IPS-15b (cell line): ENCODE results near the gene STUB1.
A peak's percentile ranks its signal among the peaks of the same experiment; 100 is the strongest.

ENCODE experiments used
- H3K27me3 ChIP-seq: one replicate; pipeline ENCODE4 v1.6.1; 2013; ENCODE audit warnings: low read length; ENCODE audit not compliant: control insufficient read depth, insufficient read depth
- H3K36me3 ChIP-seq: one replicate; pipeline ENCODE4 v1.6.1; 2013; ENCODE audit warnings: low read length; ENCODE audit not compliant: control insufficient read depth, insufficient read depth
- H3K4me1 ChIP-seq: one replicate; pipeline ENCODE4 v1.6.1; 2013; ENCODE audit warnings: mild to moderate bottlenecking, low read length; ENCODE audit not compliant: control insufficient read depth, insufficient read depth
- H3K4me3 ChIP-seq: one replicate; pipeline ENCODE4 v1.5.1; 2013; ENCODE audit warnings: low read depth, low read length
- H3K9ac ChIP-seq: one replicate; pipeline ENCODE4 v1.6.1; 2013; ENCODE audit warnings: low read depth, mild to moderate bottlenecking, low read length
- H3K9me3 ChIP-seq: one replicate; pipeline ENCODE4 v1.6.1; 2013; ENCODE audit warnings: mild to moderate bottlenecking, low read length; ENCODE audit not compliant: control insufficient read depth, insufficient read depth

The STUB1 gene

GRCh38 chr16:637081-638018 lies 42.9 kb upstream of the STUB1 start:
- Histone ChIP-seq H3K27me3 (no peaks in the 10 kb centered on the region), H3K36me3 (peaks cover 12% of the 10 kb centered on the region), H3K4me1 (peaks cover 5% of the 10 kb centered on the region), H3K9me3 (no peaks in the 10 kb centered on the region), H3K9ac (no peak overlapping the region), H3K4me3 (peak overlapping the region; percentile 91)

- Histone ChIP-seq H3K4me3 (peak overlapping the region; percentile 39), H3K4me1 (peaks cover 5% of the 10 kb centered on the region), H3K27me3 (no peaks in the 10 kb centered on the region), H3K9ac (peak overlapping the region; percentile 47), H3K36me3 (peaks cover 10% of the 10 kb centered on the region), H3K9me3 (no peaks in the 10 kb centered on the region)
Observed at GRCh38 chr16:638034-638543, 42.1 kb upstream of the STUB1 start.

- Histone ChIP-seq H3K4me3 (no peak overlapping the region), H3K4me1 (peaks cover 5% of the 10 kb centered on the region), H3K9ac (no peak overlapping the region), H3K9me3 (no peaks in the 10 kb centered on the region), H3K36me3 (peaks cover 8% of the 10 kb centered on the region), H3K27me3 (no peaks in the 10 kb centered on the region)
Observed at GRCh38 chr16:638836-639235, 41.4 kb upstream of the STUB1 start.

GRCh38 chr16:640614-641013 lies 39.6 kb upstream of the STUB1 start:
- Histone ChIP-seq H3K4me1 (peaks cover 5% of the 10 kb centered on the region), H3K4me3 (no peak overlapping the region), H3K9ac (no peak overlapping the region), H3K36me3 (no peaks in the 10 kb centered on the region), H3K9me3 (no peaks in the 10 kb centered on the region), H3K27me3 (no peaks in the 10 kb centered on the region)

DNA sequence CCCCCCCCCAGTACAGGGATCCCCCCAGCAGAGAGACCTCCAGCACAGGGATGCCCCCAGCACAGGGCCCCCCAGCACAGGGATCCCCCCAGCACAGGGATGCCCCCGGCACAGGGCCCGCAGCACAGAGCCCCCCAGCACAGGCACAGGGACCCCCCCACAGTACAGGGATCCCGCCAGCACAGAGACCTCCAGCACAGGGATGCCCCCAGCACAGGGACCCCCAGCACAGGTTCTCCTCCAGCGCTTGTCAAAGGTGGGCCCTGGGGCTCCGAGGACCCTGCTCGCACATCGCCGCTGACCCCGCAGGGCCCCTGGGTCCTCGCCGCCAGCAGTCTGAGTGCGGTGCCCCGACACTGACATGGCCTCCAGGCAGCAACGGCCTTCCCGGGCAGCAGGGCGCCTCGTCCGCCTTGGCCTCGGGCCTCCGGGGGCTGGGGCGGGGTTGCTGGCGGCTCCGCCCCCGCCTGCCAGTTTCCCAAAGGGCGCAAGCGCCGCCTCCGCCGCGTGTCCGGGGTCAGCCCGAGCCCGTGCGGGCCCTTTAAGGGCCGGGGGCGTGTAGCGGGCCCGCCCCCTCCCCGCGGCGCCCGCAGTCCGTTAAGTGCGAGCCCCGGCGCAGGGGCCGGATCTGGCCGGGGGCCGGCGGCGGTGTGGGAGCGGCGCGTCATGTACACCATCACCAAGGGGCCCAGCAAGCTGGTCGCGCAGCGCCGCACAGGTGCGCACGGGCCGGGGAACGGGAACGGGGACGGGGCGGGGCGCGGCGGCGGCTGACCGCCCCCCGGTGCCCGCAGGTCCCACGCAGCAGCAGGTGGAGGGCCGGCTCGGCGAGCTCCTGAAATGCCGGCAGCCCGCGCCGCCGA lies 38.7 kb upstream of the STUB1 start, which contains the start of gene MCRIP2:
MCRIP2 (plus strand) TSS at position 503 of the 863 bp plus-strand sequence; CDS start at position 667, 164 bp downstream.
- no peaks in the 10 kb centered on the region for H3K36me3 ChIP-seq
- peak within 1 kb of the TSS; percentile 83 for H3K9ac ChIP-seq
- H3K9me3 ChIP-seq, result no peaks in the 10 kb centered on the region
- peaks cover 5% of the 10 kb centered on the region for H3K4me1 ChIP-seq
- peak within 1 kb of the TSS; percentile 68 for H3K4me3 ChIP-seq
- no peaks in the 10 kb centered on the region for H3K27me3 ChIP-seq

GRCh38 chr16:642189-643049 lies 37.8 kb upstream of the STUB1 start:
- Histone ChIP-seq H3K36me3 (no peaks in the 10 kb centered on the region), H3K9me3 (no peaks in the 10 kb centered on the region), H3K27me3 (no peaks in the 10 kb centered on the region), H3K4me3 (peak overlapping the region; percentile 68), H3K9ac (peak overlapping the region; percentile 83), H3K4me1 (peaks cover 5% of the 10 kb centered on the region)

GRCh38 chr16:643050-643368 lies 37.2 kb upstream of the STUB1 start:
- no peaks in the 10 kb centered on the region for H3K9me3 ChIP-seq
- peaks cover 2% of the 10 kb centered on the region for H3K4me1 ChIP-seq
- H3K27me3 ChIP-seq, result no peaks in the 10 kb centered on the region
- no peaks in the 10 kb centered on the region for H3K36me3 ChIP-seq
- peak overlapping the region; percentile 68 for H3K4me3 ChIP-seq
- peak overlapping the region; percentile 83 for H3K9ac ChIP-seq

DNA sequence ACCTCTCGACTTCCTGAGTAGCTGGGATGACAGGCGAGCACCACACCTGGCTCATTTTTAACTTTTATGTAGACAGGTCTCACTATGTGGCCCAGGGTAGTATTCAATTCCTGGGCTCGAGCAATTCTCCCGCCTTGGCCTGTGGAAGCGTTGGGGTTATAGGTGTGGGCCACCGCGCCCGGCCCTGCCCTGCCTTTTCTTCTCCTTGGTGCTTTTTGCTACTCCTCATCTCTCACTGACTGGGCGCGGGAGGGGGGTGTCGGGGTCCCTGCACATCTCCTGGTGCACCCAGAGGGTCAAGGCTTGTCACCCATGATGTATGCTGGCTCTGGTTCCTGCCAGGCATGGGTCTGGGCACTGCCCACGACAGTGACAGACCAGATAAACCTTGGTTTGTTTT lies 35.7 kb upstream of the STUB1 start:
- H3K27me3 ChIP-seq, result no peaks in the 10 kb centered on the region
- no peak overlapping the region for H3K9ac ChIP-seq
- no peaks in the 10 kb centered on the region for H3K36me3 ChIP-seq
- H3K9me3 ChIP-seq, result no peaks in the 10 kb centered on the region
- H3K4me3 ChIP-seq, result no peak overlapping the region
- H3K4me1 ChIP-seq, result no peaks in the 10 kb centered on the region

DNA sequence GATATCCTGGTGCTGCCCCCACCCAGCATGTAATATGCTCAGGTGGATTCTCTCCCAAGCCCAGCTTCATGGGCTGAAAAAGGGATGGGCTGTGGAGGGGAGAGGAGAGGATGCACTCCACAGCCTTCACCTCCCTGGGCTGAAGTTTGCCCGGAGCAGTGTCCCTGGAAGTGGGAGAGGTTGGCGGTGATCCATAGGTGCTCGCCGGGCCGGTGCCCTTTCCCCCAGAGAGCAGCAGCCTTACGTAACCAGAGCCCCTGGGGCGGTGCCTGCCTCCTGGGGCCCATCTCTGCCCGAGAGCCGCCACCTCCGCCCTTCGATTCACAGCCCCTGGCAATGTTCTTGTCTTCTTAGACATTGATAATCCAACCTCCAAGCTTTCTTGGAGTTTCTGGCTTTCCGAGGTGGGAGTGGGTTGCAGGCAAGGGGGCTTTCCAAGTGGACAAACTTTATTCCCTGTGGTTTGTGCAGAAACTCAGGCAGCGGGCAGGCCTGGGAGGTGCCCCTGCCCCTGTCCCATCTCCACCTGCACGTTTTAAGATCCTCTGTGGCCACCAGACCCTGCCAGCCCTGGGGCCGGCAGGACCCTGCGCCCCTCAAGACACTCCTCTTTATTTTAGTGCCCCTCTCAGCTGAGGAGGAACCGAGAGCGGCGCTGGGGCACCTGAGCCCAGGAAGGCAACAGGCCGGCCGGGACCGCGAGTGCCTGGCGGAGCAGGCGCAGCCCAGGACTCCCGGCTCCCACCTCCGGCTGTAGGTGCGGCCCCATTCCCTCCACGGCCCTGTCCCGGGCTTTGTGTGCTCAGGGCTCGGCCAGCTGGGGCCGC lies 34.1 kb upstream of the STUB1 start:
- no peaks in the 10 kb centered on the region for H3K9me3 ChIP-seq
- H3K4me3 ChIP-seq, result no peak overlapping the region
- peaks cover 9% of the 10 kb centered on the region for H3K36me3 ChIP-seq
- H3K27me3 ChIP-seq, result no peaks in the 10 kb centered on the region
- H3K9ac ChIP-seq, result no peak overlapping the region
- H3K4me1 ChIP-seq, result no peaks in the 10 kb centered on the region

- Histone ChIP-seq H3K4me1 (no peaks in the 10 kb centered on the region), H3K4me3 (no peak overlapping the region), H3K27me3 (no peaks in the 10 kb centered on the region)
Observed at GRCh38 chr16:646679-647172, 33.5 kb upstream of the STUB1 start.

More at GRCh38 chr16:646679-647172, 33.5 kb upstream of the STUB1 start:
- Histone ChIP-seq H3K9me3 (no peaks in the 10 kb centered on the region), H3K9ac (no peak overlapping the region), H3K36me3 (peaks cover 13% of the 10 kb centered on the region)
